RWPE1 (cell line): ENCODE measurements around the gene ZNF135.

Source experiments
- CTCF ChIA-PET: fragments of 350-600 bp; sonication (Branson Sonifier 250); formaldehyde crosslinking; extraction: SDS; loops from one replicate; lab custom pipeline; 2021; lab: Yijun Ruan, JAX
- POLR2A ChIA-PET: fragments of 400-600 bp; formaldehyde crosslinking; extraction: SDS; loops from one replicate; lab custom pipeline; 2020; ENCODE audit warnings: antibody characterized with exemption; ENCODE audit not compliant: low non-redundant PET; lab: Yijun Ruan, JAX
- DNase-seq: peaks from one replicate; pipeline ENCODE4 v3.0.0; 2012; ENCODE audit warnings: low spot score
- H3K27ac ChIP-seq: fragments of 450-650 bp; 2 replicates; pipeline ENCODE4 v1.5.1; 2017
- TF ChIP-seq, protein P1 (sequence below): fragments of 450-650 bp; conservative IDR thresholded peaks from 2 replicates; pipeline ENCODE4 v1.5.1; 2017; ENCODE audit warnings: low read depth, mild to moderate bottlenecking

ZNF135 gene

GRCh38 chr19:58045411-58046050, 13.6 kb upstream of the ZNF135 start:
- no peak for DNase-seq
- H3K27ac ChIP-seq, result no peak overlapping the region
- ChIA-PET POLR2A (no interaction called here), CTCF (interaction anchor here (0.6 kb wide), 1 partner anchor 1155 kb away, joined by 4 read pairs; no protein-coding TSS in a partner anchor)
- TF ChIP-seq, protein P1, sequence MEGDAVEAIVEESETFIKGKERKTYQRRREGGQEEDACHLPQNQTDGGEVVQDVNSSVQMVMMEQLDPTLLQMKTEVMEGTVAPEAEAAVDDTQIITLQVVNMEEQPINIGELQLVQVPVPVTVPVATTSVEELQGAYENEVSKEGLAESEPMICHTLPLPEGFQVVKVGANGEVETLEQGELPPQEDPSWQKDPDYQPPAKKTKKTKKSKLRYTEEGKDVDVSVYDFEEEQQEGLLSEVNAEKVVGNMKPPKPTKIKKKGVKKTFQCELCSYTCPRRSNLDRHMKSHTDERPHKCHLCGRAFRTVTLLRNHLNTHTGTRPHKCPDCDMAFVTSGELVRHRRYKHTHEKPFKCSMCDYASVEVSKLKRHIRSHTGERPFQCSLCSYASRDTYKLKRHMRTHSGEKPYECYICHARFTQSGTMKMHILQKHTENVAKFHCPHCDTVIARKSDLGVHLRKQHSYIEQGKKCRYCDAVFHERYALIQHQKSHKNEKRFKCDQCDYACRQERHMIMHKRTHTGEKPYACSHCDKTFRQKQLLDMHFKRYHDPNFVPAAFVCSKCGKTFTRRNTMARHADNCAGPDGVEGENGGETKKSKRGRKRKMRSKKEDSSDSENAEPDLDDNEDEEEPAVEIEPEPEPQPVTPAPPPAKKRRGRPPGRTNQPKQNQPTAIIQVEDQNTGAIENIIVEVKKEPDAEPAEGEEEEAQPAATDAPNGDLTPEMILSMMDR, result no peak

DNA sequence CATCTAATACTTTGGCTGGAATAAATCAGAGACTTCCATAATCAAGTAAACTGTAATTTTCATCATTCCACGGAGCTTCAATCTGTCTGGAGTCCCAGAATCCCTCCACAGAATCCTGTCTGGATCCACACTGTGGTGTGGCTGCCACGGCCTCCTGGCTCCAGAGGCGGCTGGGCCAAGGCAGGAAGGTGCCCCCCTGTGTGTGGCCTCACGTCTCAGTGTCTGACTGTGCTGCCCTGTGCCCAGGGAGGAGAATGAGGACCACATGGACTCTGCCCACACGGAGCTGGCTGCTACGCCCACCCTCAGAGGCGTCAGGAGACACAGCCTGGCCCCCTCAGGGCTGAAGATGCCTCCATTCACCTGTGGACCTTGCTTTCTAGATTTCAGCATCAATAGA, 12.2 kb upstream of the ZNF135 start:
- no peak for DNase-seq
- ChIA-PET POLR2A (no interaction called here), CTCF (no interaction called here)

DNA sequence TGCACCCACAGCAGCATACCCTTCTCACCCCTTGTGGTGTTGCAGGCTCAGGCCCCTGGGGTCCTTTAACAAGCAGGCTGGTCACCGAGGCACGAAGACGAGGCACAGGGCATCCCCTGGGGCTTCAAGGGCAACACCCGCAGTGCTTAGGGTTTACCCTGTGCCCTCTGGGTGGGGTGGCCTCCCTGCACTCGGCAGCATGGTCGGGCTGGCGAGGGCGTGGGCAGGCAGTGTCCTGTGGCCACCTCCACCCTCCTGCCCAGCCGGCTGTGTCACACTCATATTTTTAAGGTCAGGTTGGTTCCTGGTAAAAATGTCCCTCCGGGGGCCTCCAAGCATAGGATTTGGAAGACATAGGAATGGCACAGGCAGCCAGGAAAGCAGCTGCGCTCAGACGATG, 11.4 kb upstream of the ZNF135 start:
- ChIA-PET POLR2A (no interaction called here), CTCF (no interaction called here)
- TF ChIP-seq, protein P1, result no peak
- no peak overlapping the region for H3K27ac ChIP-seq
- DNase-seq, result no peak

More for the DNA sequence above, 12.2 kb upstream of the ZNF135 start:
- H3K27ac ChIP-seq, result no peak overlapping the region
- TF ChIP-seq, protein P1, result no peak

- POLR2A ChIA-PET, result no interaction called here
- DNase-seq, result no peak
- CTCF ChIA-PET, result no interaction called here
- no peak overlapping the region for H3K27ac ChIP-seq
- TF ChIP-seq, protein P1, result no peak
Observed at GRCh38 chr19:58052256-58052655, 6.8 kb upstream of the ZNF135 start.

DNA sequence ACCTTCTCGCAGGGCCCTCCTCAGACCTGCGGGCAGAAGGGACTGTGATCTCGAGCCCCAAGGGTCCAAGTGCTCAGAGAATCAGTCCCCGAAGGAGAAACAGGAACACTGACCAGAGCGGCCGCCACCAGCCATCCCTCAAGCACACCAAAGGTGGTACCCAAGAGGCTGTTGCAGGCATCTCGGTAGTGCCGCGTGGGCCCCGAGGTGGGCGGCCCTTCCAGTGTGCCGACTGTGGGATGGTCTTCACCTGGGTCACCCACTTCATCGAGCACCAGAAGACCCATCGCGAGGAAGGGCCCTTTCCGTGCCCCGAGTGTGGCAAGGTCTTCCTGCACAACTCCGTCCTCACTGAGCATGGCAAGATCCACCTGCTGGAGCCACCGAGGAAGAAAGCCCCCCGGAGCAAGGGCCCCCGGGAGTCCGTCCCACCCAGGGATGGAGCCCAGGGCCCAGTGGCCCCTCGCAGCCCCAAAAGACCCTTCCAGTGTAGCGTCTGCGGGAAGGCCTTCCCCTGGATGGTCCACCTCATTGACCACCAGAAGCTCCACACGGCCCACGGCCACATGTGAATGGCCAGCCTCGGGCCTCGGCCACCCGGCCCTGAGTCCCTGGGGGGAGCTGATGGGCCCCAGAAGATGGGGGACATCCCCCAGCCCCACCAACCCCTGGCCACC, 5.5 kb upstream of the ZNF135 start:
- TF ChIP-seq, protein P1, result no peak
- ChIA-PET POLR2A (no interaction called here), CTCF (no interaction called here)
- no peak for DNase-seq
- no peak overlapping the region for H3K27ac ChIP-seq

DNA sequence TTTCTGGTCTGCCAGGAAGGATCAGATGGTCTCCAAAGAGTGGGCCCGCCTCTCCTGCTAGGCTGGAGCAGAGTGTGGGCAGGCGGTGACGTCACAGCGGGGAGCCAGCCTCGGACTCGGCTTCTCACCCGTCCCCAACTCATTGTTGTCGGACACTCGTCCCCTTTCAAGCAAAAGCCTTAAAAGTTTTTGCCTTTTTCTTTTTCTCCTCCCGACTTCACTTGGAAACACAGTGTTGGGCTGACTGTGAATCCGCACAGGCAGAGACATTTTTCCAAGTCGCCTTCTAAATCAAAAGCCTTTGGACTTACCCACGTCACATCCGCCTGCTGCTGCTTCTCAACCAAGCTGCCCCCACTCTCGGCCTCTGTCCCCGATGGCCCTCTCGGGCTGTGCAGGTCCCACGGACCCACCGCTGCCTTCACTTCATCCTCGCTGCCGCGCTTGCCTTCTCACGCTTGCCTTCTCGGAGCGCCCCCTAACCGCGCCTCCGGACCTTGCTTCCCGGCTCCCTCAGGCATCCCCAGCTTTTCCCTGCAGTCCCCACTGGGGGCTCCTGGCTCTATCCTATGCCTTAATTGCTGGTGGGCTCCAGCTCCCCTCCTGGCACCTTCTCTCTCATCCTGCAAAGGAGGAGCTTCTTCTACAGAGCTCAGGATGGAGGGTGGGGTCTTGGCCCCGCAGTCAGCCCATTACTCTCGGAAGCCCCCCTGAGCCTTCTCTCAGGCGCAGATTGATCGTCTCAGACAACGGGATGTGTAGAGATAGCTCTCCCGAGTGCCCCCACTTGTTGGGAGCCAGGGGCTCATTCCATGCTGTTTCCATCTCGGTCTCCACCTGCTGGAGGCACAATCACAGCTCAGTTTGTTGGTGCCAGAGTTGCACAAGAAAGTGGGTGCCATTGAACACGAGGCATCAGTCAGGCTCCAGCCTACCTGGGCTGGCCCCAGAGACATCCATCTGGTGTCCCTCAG, 3.9 kb upstream of the ZNF135 start:
- DNase-seq, result no peak
- TF ChIP-seq, protein P1, result no peak
- H3K27ac ChIP-seq, result no peak overlapping the region
- CTCF ChIA-PET, result no interaction called here
- POLR2A ChIA-PET, result no interaction called here
